HEK293T (cell line): ENCODE measurements around the gene WDR62.

ENCODE experiments used
- ARNT ChIP-seq: fragments of 450-650 bp; IDR thresholded peaks from 2 replicates; pipeline ENCODE4 v1.6.1; 2017; ENCODE audit warnings: mild to moderate bottlenecking
- BHLHE40 ChIP-seq: fragments of 450-650 bp; IDR thresholded peaks from 2 replicates; pipeline ENCODE4 v1.6.1; 2016; ENCODE audit warnings: mild to moderate bottlenecking, moderate library complexity, borderline replicate concordance
- CTBP1 ChIP-seq: fragments of 450-650 bp; IDR thresholded peaks from 2 replicates; pipeline ENCODE4 v1.6.1; 2016; ENCODE audit warnings: borderline replicate concordance
- ELF4 ChIP-seq: fragments of 450-650 bp; IDR thresholded peaks from 2 replicates; pipeline ENCODE4 v1.6.1; 2017; ENCODE audit warnings: antibody characterized with exemption
- FOXA1 ChIP-seq: fragments of 450-650 bp; IDR thresholded peaks from 2 replicates; pipeline ENCODE4 v1.6.1; 2016; ENCODE audit warnings: mild to moderate bottlenecking
- FOXK2 ChIP-seq: fragments of 450-650 bp; IDR thresholded peaks from 2 replicates; pipeline ENCODE4 v1.6.1; 2016; ENCODE audit warnings: mild to moderate bottlenecking
- FOXM1 ChIP-seq: fragments of 450-650 bp; IDR thresholded peaks from 2 replicates; pipeline ENCODE4 v1.6.1; 2017; ENCODE audit warnings: mild to moderate bottlenecking, borderline replicate concordance
- HDGF ChIP-seq: fragments of 450-650 bp; IDR thresholded peaks from 2 replicates; pipeline ENCODE4 v1.6.1; 2017; ENCODE audit warnings: antibody characterized with exemption, borderline replicate concordance
- LEF1 ChIP-seq: fragments of 450-650 bp; IDR thresholded peaks from 2 replicates; pipeline ENCODE4 v1.6.1; 2017; ENCODE audit warnings: mild to moderate bottlenecking, borderline replicate concordance
- SP1 ChIP-seq: fragments of 450-650 bp; IDR thresholded peaks from 2 replicates; pipeline ENCODE4 v1.6.1; 2017
- SUZ12 ChIP-seq: fragments of 450-650 bp; IDR thresholded peaks from 2 replicates; pipeline ENCODE4 v1.6.1; 2016; ENCODE audit warnings: mild to moderate bottlenecking
- TARDBP ChIP-seq: fragments of 450-650 bp; IDR thresholded peaks from 2 replicates; pipeline ENCODE4 v1.6.1; 2016
- ZNF384 ChIP-seq: fragments of 450-650 bp; IDR thresholded peaks from 2 replicates; pipeline ENCODE4 v1.6.1; 2016
- TF ChIP-seq, protein P1 (sequence below): fragments of 450-650 bp; IDR thresholded peaks from 2 replicates; pipeline ENCODE4 v1.6.1; 2016

DNA sequence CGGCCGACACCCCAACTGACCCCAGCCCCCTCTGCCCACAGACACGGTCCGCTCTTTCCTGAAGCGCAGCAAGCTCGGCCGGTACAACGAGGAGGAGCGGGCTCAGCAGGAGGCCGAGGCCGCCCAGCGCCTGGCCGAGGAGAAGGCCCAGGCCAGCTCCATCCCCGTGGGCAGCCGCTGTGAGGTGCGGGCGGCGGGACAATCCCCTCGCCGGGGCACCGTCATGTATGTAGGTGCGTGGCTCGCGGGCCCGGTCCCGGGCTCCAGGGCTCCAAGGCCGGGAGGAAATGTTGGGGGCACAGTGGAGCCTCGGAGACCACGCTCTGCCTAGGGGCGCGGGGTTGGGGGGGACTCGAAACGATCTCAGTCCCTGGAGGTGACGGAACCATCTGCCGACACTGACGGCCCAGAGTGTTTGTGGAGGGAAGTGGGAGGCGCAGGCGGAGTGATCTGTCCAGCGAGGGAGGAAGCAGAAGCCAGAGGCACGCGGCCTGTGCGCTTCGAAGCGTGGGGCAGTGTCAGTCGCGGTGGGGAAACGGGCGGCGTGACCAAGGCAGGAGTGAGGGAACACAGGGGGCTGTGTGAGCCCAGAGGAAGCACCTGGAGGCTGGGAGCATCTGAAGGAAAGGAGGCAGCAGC is 66.9 kb downstream of the WDR62 start:
- TF ChIP-seq ZNF384 = no peak
- TF ChIP-seq ARNT = no peak
- TF ChIP-seq SP1 = no peak
- no peak for TF ChIP-seq FOXM1
- no peak for TF ChIP-seq HDGF
- TF ChIP-seq SUZ12 = no peak
- no peak for TF ChIP-seq ELF4
- no peak for TF ChIP-seq FOXK2
- TF ChIP-seq BHLHE40 = no peak
- TF ChIP-seq TARDBP = no peak
- no peak for TF ChIP-seq LEF1
- no peak for TF ChIP-seq FOXA1
- TF ChIP-seq, protein P1, sequence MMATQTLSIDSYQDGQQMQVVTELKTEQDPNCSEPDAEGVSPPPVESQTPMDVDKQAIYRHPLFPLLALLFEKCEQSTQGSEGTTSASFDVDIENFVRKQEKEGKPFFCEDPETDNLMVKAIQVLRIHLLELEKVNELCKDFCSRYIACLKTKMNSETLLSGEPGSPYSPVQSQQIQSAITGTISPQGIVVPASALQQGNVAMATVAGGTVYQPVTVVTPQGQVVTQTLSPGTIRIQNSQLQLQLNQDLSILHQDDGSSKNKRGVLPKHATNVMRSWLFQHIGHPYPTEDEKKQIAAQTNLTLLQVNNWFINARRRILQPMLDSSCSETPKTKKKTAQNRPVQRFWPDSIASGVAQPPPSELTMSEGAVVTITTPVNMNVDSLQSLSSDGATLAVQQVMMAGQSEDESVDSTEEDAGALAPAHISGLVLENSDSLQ = no peak
- TF ChIP-seq CTBP1 = no peak
